ENCODE data around the gene MAGI1.

DNA sequence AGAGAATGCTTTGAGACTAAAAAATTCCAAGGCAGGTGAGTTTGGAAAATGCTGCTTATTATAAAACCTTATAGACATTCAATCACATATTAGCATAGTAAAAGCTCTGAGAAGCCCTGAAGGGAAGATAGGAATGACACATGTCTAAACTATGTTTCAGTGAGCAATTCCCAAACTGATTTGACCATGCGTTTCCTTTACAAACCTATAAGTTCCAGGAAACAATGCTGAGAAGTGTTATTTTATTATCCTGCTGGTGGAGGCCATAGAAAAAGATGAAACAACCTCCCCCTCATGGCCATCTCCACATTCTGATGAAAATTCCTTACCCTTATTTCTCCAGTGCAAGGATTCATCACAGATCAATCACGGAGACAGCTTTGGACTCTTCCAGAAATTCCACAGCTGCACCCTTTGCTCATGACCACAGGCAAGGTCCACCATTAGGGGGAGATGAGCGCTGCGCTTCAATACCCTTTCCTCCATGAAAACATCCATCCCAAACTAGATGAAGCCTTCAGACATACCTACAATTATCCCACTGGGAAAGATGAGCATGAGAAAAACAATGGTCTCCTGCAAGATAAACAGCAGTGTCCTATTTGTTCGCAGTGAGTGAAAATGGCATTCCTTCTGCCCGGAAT lies 372.1 kb downstream of the MAGI1 start:
- TF ChIP-seq POLR2A (IDR thresholded peaks at IDR 0.05) (no peak), CTCF (IDR thresholded peaks at IDR 0.05) (no peak)

All from uterus (tissue), 2 donors.